Kidney epithelial cell (primary cell): Measurements from ENCODE around the gene GASK1A. TPM values are rescaled to one million over a fixed set of nuclear protein-coding genes. Genes with fewer than 3 reads are reported as not detected.

ENCODE experiments used
- DNase-seq: peaks from one replicate; pipeline ENCODE4 v3.0.0-alpha.2; 2010; ENCODE audit warnings: low read depth
- H3K27me3 ChIP-seq: 2 replicates; pipeline ENCODE4 v1.6.0; 2011; ENCODE audit warnings: low read length; ENCODE audit not compliant: control insufficient read depth, insufficient read depth
- H3K36me3 ChIP-seq: 2 replicates; pipeline ENCODE4 v1.5.1; 2011; ENCODE audit warnings: low read length; ENCODE audit not compliant: control insufficient read depth, insufficient read depth
- H3K4me3 ChIP-seq: 2 replicates; pipeline ENCODE4 v1.5.1; 2011; ENCODE audit warnings: low read depth, mild to moderate bottlenecking, control low read depth, low read length
- total RNA-seq: library from RNA; depleted of rRNA; stranded (reverse); fragments of >200 nt; gene quantifications from 2 replicates; pipeline ENCODE4 v1.2.3, GENCODE V29; 2015
- TF ChIP-seq, protein P1 (sequence below): IDR thresholded peaks from 2 replicates; pipeline ENCODE4 v1.5.1; 2011; ENCODE audit warnings: mild to moderate bottlenecking, moderate library complexity, low read length, control low read depth, inconsistent platforms; ENCODE audit not compliant: insufficient read depth, poor library complexity, severe bottlenecking

Gene GASK1A
- total RNA-seq, 1 donor from 2014 or later = 1.0 TPM

DNA sequence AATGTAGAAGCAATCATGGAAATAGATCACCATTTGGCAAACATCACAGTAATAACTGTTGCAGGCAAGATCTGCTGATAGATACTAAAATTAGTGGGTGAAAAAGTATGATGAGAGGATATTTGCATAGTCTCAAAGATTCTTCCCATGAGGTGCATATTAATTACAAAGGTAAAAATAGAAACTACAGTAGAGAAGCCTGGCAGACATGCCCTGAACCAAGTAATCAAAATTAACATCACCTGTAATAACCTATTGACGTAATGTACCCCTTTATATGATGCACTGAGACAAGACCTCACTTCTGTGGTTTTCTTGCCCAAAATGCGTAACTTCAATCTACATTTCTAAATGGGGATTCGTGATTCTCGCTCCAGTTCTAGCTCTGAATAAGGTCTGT is 112.4 kb downstream of the GASK1A start:
- TF ChIP-seq, protein P1, sequence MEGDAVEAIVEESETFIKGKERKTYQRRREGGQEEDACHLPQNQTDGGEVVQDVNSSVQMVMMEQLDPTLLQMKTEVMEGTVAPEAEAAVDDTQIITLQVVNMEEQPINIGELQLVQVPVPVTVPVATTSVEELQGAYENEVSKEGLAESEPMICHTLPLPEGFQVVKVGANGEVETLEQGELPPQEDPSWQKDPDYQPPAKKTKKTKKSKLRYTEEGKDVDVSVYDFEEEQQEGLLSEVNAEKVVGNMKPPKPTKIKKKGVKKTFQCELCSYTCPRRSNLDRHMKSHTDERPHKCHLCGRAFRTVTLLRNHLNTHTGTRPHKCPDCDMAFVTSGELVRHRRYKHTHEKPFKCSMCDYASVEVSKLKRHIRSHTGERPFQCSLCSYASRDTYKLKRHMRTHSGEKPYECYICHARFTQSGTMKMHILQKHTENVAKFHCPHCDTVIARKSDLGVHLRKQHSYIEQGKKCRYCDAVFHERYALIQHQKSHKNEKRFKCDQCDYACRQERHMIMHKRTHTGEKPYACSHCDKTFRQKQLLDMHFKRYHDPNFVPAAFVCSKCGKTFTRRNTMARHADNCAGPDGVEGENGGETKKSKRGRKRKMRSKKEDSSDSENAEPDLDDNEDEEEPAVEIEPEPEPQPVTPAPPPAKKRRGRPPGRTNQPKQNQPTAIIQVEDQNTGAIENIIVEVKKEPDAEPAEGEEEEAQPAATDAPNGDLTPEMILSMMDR = no peak
- DNase-seq = no peak
- Histone ChIP-seq H3K27me3 (no peaks in the 10 kb centered on the region), H3K36me3 (no peaks in the 10 kb centered on the region), H3K4me3 (no peak overlapping the region)

DNA sequence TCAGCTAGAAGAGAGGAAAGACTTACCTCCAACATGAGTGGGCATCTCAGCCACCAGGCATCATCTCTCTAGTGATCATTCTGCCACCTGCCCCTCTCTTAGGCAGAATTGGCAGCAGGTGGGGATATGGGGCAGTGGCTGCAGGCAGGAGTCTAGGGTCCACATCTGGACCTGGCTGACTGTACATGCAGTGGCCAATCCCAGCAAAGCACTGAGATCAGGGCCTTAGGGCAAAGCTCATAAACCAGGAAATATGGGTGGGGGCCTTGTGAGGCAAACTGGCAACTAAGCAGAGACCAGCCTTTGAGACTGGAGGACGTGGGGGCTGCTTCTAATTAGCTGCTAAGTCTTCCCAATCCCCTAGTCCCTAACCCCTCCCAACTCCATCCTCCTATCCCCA is 113.9 kb downstream of the GASK1A start:
- no peaks in the 10 kb centered on the region for H3K27me3 ChIP-seq
- DNase-seq = no peak
- no peaks in the 10 kb centered on the region for H3K36me3 ChIP-seq
- TF ChIP-seq, protein P1 = no peak
- H3K4me3 ChIP-seq = no peak overlapping the region

DNA sequence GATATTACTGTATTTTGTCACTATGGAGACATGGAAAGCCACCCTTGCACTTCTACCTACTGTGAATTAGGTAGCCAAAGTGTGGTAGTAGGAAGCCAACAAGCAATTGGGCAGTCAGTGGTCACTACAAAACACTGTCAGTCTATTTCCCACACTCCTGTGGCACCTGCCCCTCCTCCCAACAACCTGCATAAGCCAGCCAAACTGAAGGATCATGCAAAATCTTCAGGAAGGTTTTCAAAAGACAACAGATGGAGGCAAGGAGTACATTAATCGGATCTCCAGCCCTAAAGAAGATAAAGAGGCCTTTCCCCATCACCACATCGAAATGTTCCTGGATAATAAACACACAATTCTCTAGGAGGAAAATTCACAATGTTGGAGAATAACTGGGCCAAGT is 114.9 kb downstream of the GASK1A start:
- H3K4me3 ChIP-seq = no peak overlapping the region
- H3K27me3 ChIP-seq = no peaks in the 10 kb centered on the region
- no peak for DNase-seq
- H3K36me3 ChIP-seq = no peaks in the 10 kb centered on the region
- TF ChIP-seq, protein P1 = no peak

DNA sequence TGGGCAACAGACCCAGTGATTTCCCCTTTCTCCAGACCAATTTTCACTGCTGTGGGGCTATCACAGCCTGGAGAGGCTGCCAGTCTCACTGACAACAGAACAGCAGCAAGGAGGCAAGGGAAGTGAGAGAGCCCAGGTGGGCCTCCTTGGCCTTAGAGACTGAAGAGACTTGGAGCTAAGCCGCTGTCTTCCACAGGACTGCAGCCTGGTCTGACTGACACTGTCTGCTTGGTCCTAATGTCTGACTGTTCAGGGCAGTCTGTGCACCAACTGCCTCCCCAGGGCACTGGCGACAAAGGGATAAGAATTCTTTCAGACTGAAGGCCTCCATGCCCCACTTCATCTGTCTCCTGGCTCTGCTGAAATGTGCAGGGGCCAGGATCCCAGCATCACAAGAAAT is 115.3 kb downstream of the GASK1A start:
- no peak for DNase-seq
- TF ChIP-seq, protein P1 = no peak
- no peak overlapping the region for H3K4me3 ChIP-seq
- no peaks in the 10 kb centered on the region for H3K27me3 ChIP-seq
- no peaks in the 10 kb centered on the region for H3K36me3 ChIP-seq

DNA sequence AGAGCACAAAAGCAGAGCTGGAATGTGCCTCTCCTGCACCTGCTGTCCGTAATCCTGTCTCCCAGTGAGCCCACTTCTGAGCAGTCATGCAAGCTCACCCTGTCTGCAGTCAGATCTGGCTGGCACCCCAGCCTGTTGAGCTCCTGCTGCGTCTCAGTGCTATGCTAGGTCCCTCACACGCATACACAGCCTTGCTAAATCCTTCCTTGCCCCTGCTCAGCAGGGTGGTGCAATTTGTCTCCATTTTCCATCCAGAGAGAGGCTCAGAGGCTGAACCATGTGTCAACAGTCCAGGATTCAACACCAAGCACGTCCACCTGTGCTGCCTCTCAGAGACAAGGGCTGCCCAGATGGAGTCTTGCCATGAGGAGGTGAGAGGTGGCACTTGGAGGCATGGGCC is 115.7 kb downstream of the GASK1A start:
- Histone ChIP-seq H3K4me3 (no peak overlapping the region), H3K27me3 (no peaks in the 10 kb centered on the region), H3K36me3 (no peaks in the 10 kb centered on the region)
- no peak for DNase-seq
- TF ChIP-seq, protein P1 = no peak

DNA sequence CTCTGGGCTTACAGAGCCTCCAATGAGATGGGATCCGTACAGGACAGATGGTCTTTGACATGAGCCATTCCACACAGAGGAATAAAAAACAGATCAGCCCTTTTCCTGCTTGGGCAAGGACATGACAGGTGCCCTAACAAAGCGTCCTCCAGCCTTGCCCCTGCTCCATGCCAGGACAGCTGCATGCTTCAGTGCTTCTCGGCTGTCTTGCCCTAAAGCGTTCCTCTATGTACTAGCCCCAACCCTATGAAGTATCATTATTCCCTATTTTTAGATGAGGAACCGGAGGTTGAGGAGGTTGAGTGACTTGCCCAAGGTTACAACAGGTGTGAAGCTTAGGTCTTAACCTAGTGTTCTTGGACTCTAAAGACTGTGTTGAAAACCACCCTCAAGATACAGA is 116.3 kb downstream of the GASK1A start:
- no peaks in the 10 kb centered on the region for H3K36me3 ChIP-seq
- H3K27me3 ChIP-seq = no peaks in the 10 kb centered on the region
- DNase-seq = no peak
- TF ChIP-seq, protein P1 = no peak
- H3K4me3 ChIP-seq = no peak overlapping the region
